Esophagus squamous epithelium (tissue), 5 donors: ENCODE results near the gene OCLN. TPM values are rescaled to one million over a fixed set of nuclear protein-coding genes. Genes with fewer than 3 reads are reported as not detected.

Experiments
- DNase-seq: peaks from one replicate; lab custom pipeline; 2025; lab: John Stamatoyannopoulos, UW
- H3K27ac ChIP-seq, 4 donors: fragments of 200-600 bp; sonication (generic); one replicate each; pipeline ENCODE4 v1.5.1; 2016 to 2019; ENCODE audit warnings: mild to moderate bottlenecking in 1 of 4
- H3K27me3 ChIP-seq, 4 donors: fragments of 200-600 bp; sonication (generic); 1 replicate in 3 of 4; 2 replicates in 1 of 4; pipeline versions ENCODE4 v1.5.1 to v1.6.0; 2017 to 2021; ENCODE audit warnings: antibody characterized with exemption in 1 of 4
- H3K36me3 ChIP-seq, 3 donors: fragments of 200-600 bp; sonication (generic); one replicate each; pipeline ENCODE4 v1.5.1; 2016 to 2019
- H3K4me1 ChIP-seq, 3 donors: fragments of 200-600 bp; sonication (generic); one replicate each; pipeline ENCODE4 v1.5.1; 2017 to 2019
- H3K4me3 ChIP-seq, 4 donors: fragments of 200-600 bp; sonication (generic); 1 replicate in 3 of 4; 2 replicates in 1 of 4; pipeline ENCODE4 v1.5.1; 2016 to 2019; ENCODE audit warnings: mild to moderate bottlenecking in 2 of 4, moderate library complexity in 1 of 4
- H3K9me3 ChIP-seq, 3 donors: fragments of 200-600 bp; sonication (generic); one replicate each; pipeline ENCODE4 v1.5.1; 2016 to 2019
- POLR2A ChIP-seq, 4 donors: fragments of 450-650 bp; IDR thresholded peaks; one replicate each; pipeline ENCODE4 v1.6.1; 2017; ENCODE audit warnings: antibody characterized with exemption in 4 of 4, mild to moderate bottlenecking in 4 of 4, moderate library complexity in 3 of 4
- WGBS, 2 donors: methylation state at CpG; one replicate each; pipeline ENCODE4 v1.1.5; 2018; 5-methylcytosine and 5-hydroxymethylcytosine counted together
- intact Hi-C: fragments of 100-400 bp; cut with DNase I; formaldehyde crosslinking; loops from one replicate; pipeline ENCODE4 v1.15.0; 2022
- total RNA-seq, 4 donors: library from RNA; depleted of rRNA; stranded (reverse); fragments of >200 nt; gene quantifications; one replicate each; pipeline ENCODE4 v1.1.0, GENCODE V29; 2016
- TF ChIP-seq, protein P1 (sequence below), 6 experiments: fragments of 450-650 bp in 4 of 6; fragments of 200-600 bp in 2 of 6; sonication (generic) in 2 of 6; IDR thresholded peaks; one replicate each; pipeline ENCODE4 v1.5.1; 2016 to 2019; ENCODE audit warnings: antibody characterized with exemption in 6 of 6, mild to moderate bottlenecking in 4 of 6, moderate library complexity in 4 of 6
- donor health status: DM: yes; HTN: yes; CAD: no.

The OCLN gene
- total RNA-seq, 4 donors from 2014 or later = 12.0 to 56.2 (median 31.8) TPM

- 76 to 80% methylated on average over 7 of the region's 7 CpGs for WGBS, 2 donors
- H3K9me3 ChIP-seq = no peaks in the 10 kb centered on the region
Measured at GRCh38 chr5:69484891-69485290, 7.7 kb upstream of the OCLN start.

GRCh38 chr5:69485471-69485870 is 7.1 kb upstream of the OCLN start:
- TF ChIP-seq, protein P1, sequence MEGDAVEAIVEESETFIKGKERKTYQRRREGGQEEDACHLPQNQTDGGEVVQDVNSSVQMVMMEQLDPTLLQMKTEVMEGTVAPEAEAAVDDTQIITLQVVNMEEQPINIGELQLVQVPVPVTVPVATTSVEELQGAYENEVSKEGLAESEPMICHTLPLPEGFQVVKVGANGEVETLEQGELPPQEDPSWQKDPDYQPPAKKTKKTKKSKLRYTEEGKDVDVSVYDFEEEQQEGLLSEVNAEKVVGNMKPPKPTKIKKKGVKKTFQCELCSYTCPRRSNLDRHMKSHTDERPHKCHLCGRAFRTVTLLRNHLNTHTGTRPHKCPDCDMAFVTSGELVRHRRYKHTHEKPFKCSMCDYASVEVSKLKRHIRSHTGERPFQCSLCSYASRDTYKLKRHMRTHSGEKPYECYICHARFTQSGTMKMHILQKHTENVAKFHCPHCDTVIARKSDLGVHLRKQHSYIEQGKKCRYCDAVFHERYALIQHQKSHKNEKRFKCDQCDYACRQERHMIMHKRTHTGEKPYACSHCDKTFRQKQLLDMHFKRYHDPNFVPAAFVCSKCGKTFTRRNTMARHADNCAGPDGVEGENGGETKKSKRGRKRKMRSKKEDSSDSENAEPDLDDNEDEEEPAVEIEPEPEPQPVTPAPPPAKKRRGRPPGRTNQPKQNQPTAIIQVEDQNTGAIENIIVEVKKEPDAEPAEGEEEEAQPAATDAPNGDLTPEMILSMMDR (IDR thresholded peaks at IDR 0.05) = no peak
- TF ChIP-seq POLR2A (IDR thresholded peaks at IDR 0.05) = no peak
- 78 to 84% methylated on average over 1 of the region's 1 CpG for WGBS, 2 donors
- no peaks in the 10 kb centered on the region for H3K9me3 ChIP-seq
- H3K4me3 ChIP-seq = no peak overlapping the region
- no peak overlapping the region for H3K27ac ChIP-seq
- H3K36me3 ChIP-seq = no peaks in the 10 kb centered on the region
- intact Hi-C loops = no loop called here
- no peak for DNase-seq
- peaks cover 0 to 13% (median 0%) of the 10 kb centered on the region in 3 donors for H3K4me1 ChIP-seq
- peaks cover 0 to 25% (median 0%) of the 10 kb centered on the region in 4 donors for H3K27me3 ChIP-seq

More at GRCh38 chr5:69484891-69485290, 7.7 kb upstream of the OCLN start:
- H3K36me3 ChIP-seq = no peaks in the 10 kb centered on the region
- intact Hi-C loops = no loop called here
- no peak for DNase-seq
- no peak for TF ChIP-seq POLR2A (IDR thresholded peaks at IDR 0.05)
- TF ChIP-seq, protein P1 (IDR thresholded peaks at IDR 0.05) = no peak
- peaks cover 0 to 13% (median 0%) of the 10 kb centered on the region in 3 donors for H3K4me1 ChIP-seq
- H3K27ac ChIP-seq = no peak overlapping the region
- no peak overlapping the region for H3K4me3 ChIP-seq
- peaks cover 0 to 23% (median 0%) of the 10 kb centered on the region in 4 donors for H3K27me3 ChIP-seq

GRCh38 chr5:69489246-69489645 is 3.3 kb upstream of the OCLN start:
- DNase-seq = no peak
- H3K36me3 ChIP-seq = no peaks in the 10 kb centered on the region
- H3K27ac ChIP-seq = peak overlapping the region in 1 of 4 donors; percentile 21
- peaks cover 8 to 45% (median 14%) of the 10 kb centered on the region in 3 donors for H3K4me1 ChIP-seq
- no peak for TF ChIP-seq POLR2A (IDR thresholded peaks at IDR 0.05)
- TF ChIP-seq, protein P1 (IDR thresholded peaks at IDR 0.05) = no peak
- H3K27me3 ChIP-seq = peaks cover 0 to 60% (median 0%) of the 10 kb centered on the region in 4 donors
- H3K4me3 ChIP-seq = no peak overlapping the region
- intact Hi-C loops = no loop called here
- no peaks in the 10 kb centered on the region for H3K9me3 ChIP-seq
- 48 to 49% methylated on average over 4 of the region's 4 CpGs for WGBS, 2 donors

GRCh38 chr5:69491027-69491426 is 1.6 kb upstream of the OCLN start:
- TF ChIP-seq, protein P1 (IDR thresholded peaks at IDR 0.05) = no peak
- no peak for TF ChIP-seq POLR2A (IDR thresholded peaks at IDR 0.05)
- Histone ChIP-seq H3K4me3 (no peak overlapping the region), H3K27me3 (peaks cover 0 to 64% (median 0%) of the 10 kb centered on the region in 4 donors), H3K9me3 (no peaks in the 10 kb centered on the region), H3K27ac (no peak overlapping the region), H3K4me1 (peaks cover 8 to 55% (median 14%) of the 10 kb centered on the region in 3 donors), H3K36me3 (no peaks in the 10 kb centered on the region)
- intact Hi-C loops = no loop called here
- DNase-seq = no peak
- 46 to 52% methylated on average over 2 of the region's 2 CpGs for WGBS, 2 donors

DNA sequence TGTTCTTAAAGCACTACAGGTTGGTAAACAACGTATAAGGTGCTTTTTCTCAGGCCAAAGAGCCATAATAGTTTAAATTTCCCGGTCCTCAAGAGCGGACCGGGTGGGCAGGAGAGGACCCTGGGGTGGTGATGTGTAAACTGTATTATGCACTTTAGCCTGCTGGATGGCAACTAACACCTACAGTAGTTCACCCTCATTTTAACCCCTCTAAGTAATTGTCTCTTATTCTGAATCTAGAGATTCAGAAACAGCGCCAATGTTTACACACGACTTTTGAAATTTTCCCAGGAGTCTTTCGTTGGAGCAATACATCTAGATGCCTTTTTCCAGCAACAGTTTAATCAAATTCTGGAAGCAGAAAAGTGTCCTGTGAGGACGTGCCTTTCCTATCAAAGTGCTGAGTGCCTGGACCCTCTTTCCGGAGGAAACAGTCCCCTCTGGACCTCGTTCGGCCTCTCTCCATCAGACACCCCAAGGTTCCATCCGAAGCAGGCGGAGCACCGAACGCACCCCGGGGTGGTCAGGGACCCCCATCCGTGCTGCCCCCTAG is 676 bp upstream of the OCLN start:
- Histone ChIP-seq H3K27me3 (peaks cover 0 to 68% (median 0%) of the 10 kb centered on the region in 4 donors), H3K27ac (peak overlapping the region; percentile 79 to 89 (median 87)), H3K9me3 (no peaks in the 10 kb centered on the region), H3K36me3 (no peaks in the 10 kb centered on the region), H3K4me1 (peaks cover 8 to 55% (median 14%) of the 10 kb centered on the region in 3 donors), H3K4me3 (peak overlapping the region; percentile 71 to 82 (median 75))
- DNase-seq = no peak
- 16 to 18% methylated on average over 8 to 9 of the region's 17 CpGs for WGBS, 2 donors
- TF ChIP-seq, protein P1 (IDR thresholded peaks at IDR 0.05) = no peak
- TF ChIP-seq POLR2A (IDR thresholded peaks at IDR 0.05) = no peak
- intact Hi-C loops = no loop called here
